Loucy (cell line): ENCODE data around the gene MAP1S.

Experiments
- H2AFZ ChIP-seq: fragments of 200-600 bp; sonication (generic); 2 replicates; pipeline ENCODE4 v1.6.0; 2016; ENCODE audit warnings: antibody characterized with exemption, mild to moderate bottlenecking, low read length, moderate library complexity
- H3F3A ChIP-seq: fragments of 200-600 bp; 2 replicates; pipeline ENCODE4 v1.6.0; 2016; ENCODE audit warnings: antibody characterized with exemption, low read depth, mild to moderate bottlenecking
- H3K27me3 ChIP-seq: fragments of 200-600 bp; sonication (generic); 2 replicates; pipeline ENCODE4 v1.6.1; 2014; ENCODE audit warnings: low read length, mild to moderate bottlenecking; ENCODE audit not compliant: insufficient read depth, poor library complexity, severe bottlenecking
- H3K36me3 ChIP-seq: fragments of 200-600 bp; sonication (generic); 2 replicates; pipeline ENCODE4 v1.6.1; 2016; ENCODE audit warnings: low read length; ENCODE audit not compliant: insufficient read depth
- H3K4me1 ChIP-seq: fragments of 200-600 bp; sonication (generic); 2 replicates; pipeline ENCODE4 v1.5.1; 2014; ENCODE audit warnings: low read length, mild to moderate bottlenecking; ENCODE audit not compliant: insufficient read depth, poor library complexity, severe bottlenecking
- H3K4me2 ChIP-seq: fragments of 200-600 bp; sonication (generic); 2 replicates; pipeline ENCODE4 v1.6.0; 2014; ENCODE audit warnings: antibody characterized with exemption, low read length, low read depth, mild to moderate bottlenecking; ENCODE audit not compliant: poor library complexity, severe bottlenecking
- H3K4me3 ChIP-seq: fragments of 200-600 bp; sonication (generic); 2 replicates; pipeline ENCODE4 v1.5.1; 2014; ENCODE audit warnings: low read length, mild to moderate bottlenecking, mixed read lengths; ENCODE audit not compliant: poor library complexity, severe bottlenecking
- H3K79me2 ChIP-seq: fragments of 200-600 bp; sonication (generic); 2 replicates; pipeline ENCODE4 v1.6.1; 2014; ENCODE audit warnings: low read length; ENCODE audit not compliant: insufficient read depth
- H3K9ac ChIP-seq: fragments of 200-600 bp; sonication (generic); 2 replicates; pipeline ENCODE4 v1.6.0; 2014; ENCODE audit warnings: mild to moderate bottlenecking, low read depth, low read length, moderate library complexity; ENCODE audit not compliant: poor library complexity, severe bottlenecking
- H3K9me2 ChIP-seq: fragments of 200-600 bp; sonication (generic); replicated peaks from 2 replicates; pipeline ENCODE4 v1.6.1; 2016; ENCODE audit warnings: low read depth, low read length, mixed read lengths
- H3K9me3 ChIP-seq: fragments of 200-600 bp; sonication (generic); 2 replicates; pipeline ENCODE4 v1.6.1; 2014; ENCODE audit warnings: mild to moderate bottlenecking, antibody characterized with exemption, low read length, low read depth; ENCODE audit not compliant: insufficient read depth
- H4K20me1 ChIP-seq: fragments of 200-600 bp; sonication (generic); 2 replicates; pipeline ENCODE4 v1.6.0; 2014; ENCODE audit warnings: antibody characterized with exemption, low read length, mild to moderate bottlenecking; ENCODE audit not compliant: insufficient read depth, poor library complexity, severe bottlenecking
- EZH2phosphoT487 ChIP-seq: fragments of 200-600 bp; IDR thresholded peaks from 2 replicates; pipeline ENCODE4 v1.6.1; 2018; ENCODE audit warnings: antibody characterized with exemption, mild to moderate bottlenecking, moderate library complexity, borderline replicate concordance
- TF ChIP-seq, protein P1 (sequence below): fragments of 200-600 bp; sonication (generic); conservative IDR thresholded peaks from 2 replicates; pipeline ENCODE4 v1.5.1; 2014; ENCODE audit warnings: mild to moderate bottlenecking, antibody characterized with exemption, low read length

MAP1S gene

DNA sequence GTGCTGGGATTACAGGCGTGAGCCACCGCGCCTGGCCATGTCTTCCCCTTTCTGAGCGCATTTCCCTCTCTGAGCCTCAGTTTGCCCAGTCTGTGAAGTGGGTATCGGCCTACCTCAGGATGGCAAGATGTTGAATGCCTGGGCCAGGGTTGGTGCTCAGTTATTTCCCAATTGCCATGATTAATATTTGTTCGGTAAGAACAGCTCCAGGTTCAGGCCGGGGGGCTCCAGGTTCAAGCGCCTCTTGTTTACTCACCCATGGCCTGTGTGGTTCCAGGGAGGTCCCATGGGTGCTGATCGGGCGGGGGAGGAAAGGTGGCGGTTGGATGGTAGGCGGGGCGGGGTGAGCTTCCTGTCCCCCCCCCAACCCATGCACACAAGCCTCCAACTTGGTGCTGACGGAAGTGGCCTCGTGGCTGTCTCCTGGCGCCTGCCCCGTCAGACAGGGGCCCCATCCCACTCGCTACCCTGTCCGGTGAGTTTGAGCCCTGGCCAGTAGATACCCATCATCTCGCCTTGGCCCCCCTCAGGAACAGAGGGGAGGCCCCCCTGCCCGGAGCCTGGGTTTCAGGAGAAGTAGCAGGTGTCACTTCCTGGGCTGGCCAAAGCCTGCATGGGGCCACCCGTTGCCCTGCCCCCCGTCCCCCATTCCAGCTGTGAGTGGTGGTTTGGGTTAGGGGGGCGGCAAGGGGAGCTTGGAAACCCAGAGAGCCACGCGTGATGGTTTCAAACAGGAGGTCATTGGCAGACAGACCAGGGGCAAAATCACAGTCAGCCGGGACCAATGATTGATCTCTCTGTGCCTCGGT is 32.0 kb downstream of the MAP1S start, which contains the start of gene FCHO1:
Gene FCHO1 (plus strand): TSS at position 375 of the 809 bp plus-strand sequence. CDS start 3,688 bp downstream, outside the sequence.
- H3K27me3 ChIP-seq = no peaks in the 10 kb centered on the region
- TF ChIP-seq, protein P1, sequence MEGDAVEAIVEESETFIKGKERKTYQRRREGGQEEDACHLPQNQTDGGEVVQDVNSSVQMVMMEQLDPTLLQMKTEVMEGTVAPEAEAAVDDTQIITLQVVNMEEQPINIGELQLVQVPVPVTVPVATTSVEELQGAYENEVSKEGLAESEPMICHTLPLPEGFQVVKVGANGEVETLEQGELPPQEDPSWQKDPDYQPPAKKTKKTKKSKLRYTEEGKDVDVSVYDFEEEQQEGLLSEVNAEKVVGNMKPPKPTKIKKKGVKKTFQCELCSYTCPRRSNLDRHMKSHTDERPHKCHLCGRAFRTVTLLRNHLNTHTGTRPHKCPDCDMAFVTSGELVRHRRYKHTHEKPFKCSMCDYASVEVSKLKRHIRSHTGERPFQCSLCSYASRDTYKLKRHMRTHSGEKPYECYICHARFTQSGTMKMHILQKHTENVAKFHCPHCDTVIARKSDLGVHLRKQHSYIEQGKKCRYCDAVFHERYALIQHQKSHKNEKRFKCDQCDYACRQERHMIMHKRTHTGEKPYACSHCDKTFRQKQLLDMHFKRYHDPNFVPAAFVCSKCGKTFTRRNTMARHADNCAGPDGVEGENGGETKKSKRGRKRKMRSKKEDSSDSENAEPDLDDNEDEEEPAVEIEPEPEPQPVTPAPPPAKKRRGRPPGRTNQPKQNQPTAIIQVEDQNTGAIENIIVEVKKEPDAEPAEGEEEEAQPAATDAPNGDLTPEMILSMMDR = no peak
- TF ChIP-seq EZH2phosphoT487 = no peak
- peak within 1 kb of the TSS; percentile 93 for H3K4me2 ChIP-seq
- H4K20me1 ChIP-seq = no peaks in the 10 kb centered on the region
- peak within 1 kb of the TSS; percentile 26; the same call in 1 of the 2 replicates for H2AFZ ChIP-seq
- peaks cover 57% of the 10 kb centered on the region for H3K79me2 ChIP-seq
- H3K36me3 ChIP-seq = no peaks in the 10 kb centered on the region
- H3K4me1 ChIP-seq = peaks cover 50% of the 10 kb centered on the region
- no peaks in the 10 kb centered on the region for H3F3A ChIP-seq
- peak within 1 kb of the TSS; percentile 83 for H3K9ac ChIP-seq
- H3K9me2 ChIP-seq = no peaks in the 10 kb centered on the region
- H3K4me3 ChIP-seq = peak within 1 kb of the TSS; percentile 83
- no peaks in the 10 kb centered on the region for H3K9me3 ChIP-seq

DNA sequence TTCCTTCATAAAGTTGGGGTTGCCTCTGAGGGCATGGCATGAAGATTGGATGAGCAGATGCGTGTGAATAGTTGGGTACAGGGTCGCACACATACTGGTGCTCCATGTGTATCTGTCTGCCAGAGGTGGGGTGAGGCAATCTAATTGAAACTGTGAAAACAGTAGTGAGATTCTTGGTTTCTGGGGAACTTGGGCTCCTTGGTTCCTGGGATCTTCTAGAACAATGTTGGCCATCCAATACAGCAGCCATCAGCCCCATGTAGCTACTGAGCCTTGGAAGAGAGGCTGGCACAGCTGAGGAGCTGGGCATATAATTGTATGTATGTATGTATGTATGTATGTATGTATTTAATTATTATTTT is 32.6 kb downstream of the MAP1S start:
- Histone ChIP-seq H3K4me2 (peak overlapping the region; percentile 93), H3K9ac (peak overlapping the region; percentile 83), H4K20me1 (no peaks in the 10 kb centered on the region), H3K9me2 (no peaks in the 10 kb centered on the region), H3K9me3 (no peaks in the 10 kb centered on the region), H3K79me2 (peaks cover 59% of the 10 kb centered on the region), H2AFZ (peak overlapping the region; percentile 26; the same call in 1 of the 2 replicates), H3K4me1 (peaks cover 50% of the 10 kb centered on the region), H3K27me3 (no peaks in the 10 kb centered on the region), H3K36me3 (peaks cover 4% of the 10 kb centered on the region; the same call in 1 of the 2 replicates), H3F3A (no peaks in the 10 kb centered on the region), H3K4me3 (peak overlapping the region; percentile 83)
- TF ChIP-seq, protein P1 = no peak
- no peak for TF ChIP-seq EZH2phosphoT487

DNA sequence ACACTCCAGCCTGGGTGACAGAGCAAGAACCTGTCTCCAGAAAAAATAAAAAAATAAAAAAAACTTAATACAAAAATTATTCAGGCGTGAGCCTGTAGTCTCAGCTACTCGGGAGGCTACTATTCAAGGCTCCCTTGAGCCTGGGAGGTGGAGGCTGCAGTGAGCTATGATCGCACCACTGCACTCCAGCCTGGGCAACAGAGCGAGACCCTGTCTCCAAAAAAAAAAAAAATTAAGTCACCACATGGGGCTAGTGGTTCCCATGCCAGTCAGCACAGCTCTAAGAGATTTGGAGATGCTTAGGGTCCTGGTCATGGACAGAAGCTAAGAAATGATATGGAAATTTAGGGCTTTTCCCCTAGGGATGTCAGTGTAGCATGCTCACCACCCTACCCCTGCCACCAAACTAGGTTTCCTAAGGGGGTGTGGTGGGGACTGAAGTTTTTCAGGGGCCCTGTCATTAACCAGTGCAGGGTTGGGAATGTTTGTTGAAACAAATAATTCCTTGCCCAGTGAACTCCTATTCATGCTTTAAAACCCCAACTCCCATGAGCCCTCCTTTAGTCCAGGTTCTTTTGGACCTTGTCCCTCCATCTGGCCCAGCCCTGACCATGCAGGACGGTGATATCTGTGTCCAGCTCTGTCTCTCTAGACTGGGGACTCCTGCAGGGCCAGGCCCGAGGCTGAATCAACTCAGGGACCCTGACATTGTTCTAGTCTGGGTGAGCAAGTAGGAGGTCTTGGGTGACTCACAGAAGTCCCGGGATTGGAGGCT is 33.8 kb downstream of the MAP1S start:
- no peaks in the 10 kb centered on the region for H3K9me3 ChIP-seq
- H3K4me3 ChIP-seq = peak overlapping the region; percentile 83
- TF ChIP-seq, protein P1 = no peak
- no peak for TF ChIP-seq EZH2phosphoT487
- no peaks in the 10 kb centered on the region for H3K27me3 ChIP-seq
- no peaks in the 10 kb centered on the region for H4K20me1 ChIP-seq
- H3K4me1 ChIP-seq = peaks cover 47% of the 10 kb centered on the region
- peaks cover 55% of the 10 kb centered on the region for H3K79me2 ChIP-seq
- peaks cover 9% of the 10 kb centered on the region; the same call in 1 of the 2 replicates for H3K36me3 ChIP-seq
- peak overlapping the region; percentile 40 for H3K9ac ChIP-seq
- H2AFZ ChIP-seq = no peak overlapping the region
- H3K4me2 ChIP-seq = peak overlapping the region; percentile 93
- H3F3A ChIP-seq = no peaks in the 10 kb centered on the region
- no peaks in the 10 kb centered on the region for H3K9me2 ChIP-seq
